HS-5 (cell line): Measurements from ENCODE around the gene TUBGCP4.
A peak's percentile ranks its signal among the peaks of the same experiment; 100 is the strongest.
"Not testable (repeated sequence)": the region's sequence is repeated elsewhere in the genome, so short reads cannot be mapped to it uniquely, and the experiment has no call there.

Source experiments
- DNase-seq: peaks from one replicate; pipeline ENCODE4 v3.0.0-alpha.2; 2012; ENCODE audit warnings: low read depth

TUBGCP4 gene

GRCh38 chr15:43370975-43371974 lies at the start of gene TUBGCP4, which contains the start of gene ZSCAN29:
Gene TUBGCP4 (plus strand): TSS chr15:43371101. CDS start chr15:43371355, 254 bp downstream.
Gene ZSCAN29 (minus strand): TSS chr15:43371043. CDS start chr15:43369913, 1,130 bp downstream.
- DNase-seq = no peak

GRCh38 chr15:43325039-43325684 lies 45.7 kb upstream of the TUBGCP4 start:
- no peak for DNase-seq

- no peak for DNase-seq
Observed at GRCh38 chr15:43329217-43329959, 41.5 kb upstream of the TUBGCP4 start.

GRCh38 chr15:43329960-43330779 lies 40.7 kb upstream of the TUBGCP4 start, which contains the start of gene LCMT2:
Gene LCMT2 (minus strand): TSS chr15:43330573. CDS start chr15:43330489, 84 bp downstream.
- peak; percentile 87 for DNase-seq

GRCh38 chr15:43330780-43331087 lies 40.2 kb upstream of the TUBGCP4 start:
- DNase-seq = no peak

- no peak for DNase-seq
Observed at GRCh38 chr15:43346305-43346704, 24.6 kb upstream of the TUBGCP4 start.

- no peak for DNase-seq
Observed at GRCh38 chr15:43347114-43347513, 23.8 kb upstream of the TUBGCP4 start.

- DNase-seq = no peak
Observed at GRCh38 chr15:43352693-43353382, 18.1 kb upstream of the TUBGCP4 start.

GRCh38 chr15:43360821-43361220 lies 10.1 kb upstream of the TUBGCP4 start:
- DNase-seq = no peak

GRCh38 chr15:43361313-43361903 lies 9.5 kb upstream of the TUBGCP4 start:
- DNase-seq = no peak

GRCh38 chr15:43370310-43370974 lies 459 bp upstream of the TUBGCP4 start:
- DNase-seq = no peak

- no peak for DNase-seq
Observed at GRCh38 chr15:43376017-43376705, 5.3 kb downstream of the TUBGCP4 start.

GRCh38 chr15:43378601-43379000 lies 7.7 kb downstream of the TUBGCP4 start:
- DNase-seq = no peak

- DNase-seq = no peak
Observed at GRCh38 chr15:43382310-43382709, 11.4 kb downstream of the TUBGCP4 start.

- no peak for DNase-seq
Observed at GRCh38 chr15:43383070-43383469, 12.2 kb downstream of the TUBGCP4 start.

GRCh38 chr15:43390723-43391122 lies 19.8 kb downstream of the TUBGCP4 start:
- DNase-seq = no peak

GRCh38 chr15:43393592-43393991 lies 22.7 kb downstream of the TUBGCP4 start:
- DNase-seq = not testable (repeated sequence)

GRCh38 chr15:43402255-43402654 lies 31.4 kb downstream of the TUBGCP4 start:
- DNase-seq = no peak

- DNase-seq = no peak
Observed at GRCh38 chr15:43403616-43404015, 32.7 kb downstream of the TUBGCP4 start.
